HG03108 (cell line): Measurements from ENCODE around the gene APBB2.
"Not testable (repeated sequence)": the region's sequence is repeated elsewhere in the genome, so short reads cannot be mapped to it uniquely, and the experiment has no call there.

Experiments
- ATAC-seq: cut with Tn5 transposase; IDR thresholded peaks from one replicate; pipeline ENCODE4 v1.9.1; 2021; ENCODE audit warnings: moderate library complexity; ENCODE audit not compliant: unreplicated experiment

APBB2 gene

GRCh38 chr4:41069838-41070237, 144.5 kb downstream of the APBB2 start:
- no peak for ATAC-seq

GRCh38 chr4:41069257-41069656, 145.1 kb downstream of the APBB2 start:
- no peak for ATAC-seq

- no peak for ATAC-seq
Measured at GRCh38 chr4:41067369-41067768, 147.0 kb downstream of the APBB2 start.

- ATAC-seq = no peak
Measured at GRCh38 chr4:41066049-41066448, 148.3 kb downstream of the APBB2 start.

- no peak for ATAC-seq
Measured at GRCh38 chr4:41065434-41066006, 148.8 kb downstream of the APBB2 start.

- no peak for ATAC-seq
Measured at GRCh38 chr4:41064953-41065352, 149.4 kb downstream of the APBB2 start.

- no peak for ATAC-seq
Measured at GRCh38 chr4:41061482-41062185, 152.7 kb downstream of the APBB2 start.

GRCh38 chr4:41060352-41061334, 153.7 kb downstream of the APBB2 start:
- no peak for ATAC-seq

- not testable (repeated sequence) for ATAC-seq
Measured at GRCh38 chr4:41059411-41059810, 154.9 kb downstream of the APBB2 start.

GRCh38 chr4:41058426-41058825, 155.9 kb downstream of the APBB2 start:
- no peak for ATAC-seq

- no peak for ATAC-seq
Measured at GRCh38 chr4:41057467-41057866, 156.9 kb downstream of the APBB2 start.

GRCh38 chr4:41052287-41052686, 162.1 kb downstream of the APBB2 start:
- no peak for ATAC-seq

GRCh38 chr4:41050880-41051775, 163.2 kb downstream of the APBB2 start:
- ATAC-seq = no peak

GRCh38 chr4:41050116-41050515, 164.2 kb downstream of the APBB2 start:
- no peak for ATAC-seq

GRCh38 chr4:41049176-41049575, 165.2 kb downstream of the APBB2 start:
- ATAC-seq = not testable (repeated sequence)

GRCh38 chr4:41044791-41045190, 169.6 kb downstream of the APBB2 start:
- no peak for ATAC-seq

- ATAC-seq = no peak
Measured at GRCh38 chr4:41044165-41044564, 170.2 kb downstream of the APBB2 start.

- ATAC-seq = no peak
Measured at GRCh38 chr4:41043465-41043864, 170.9 kb downstream of the APBB2 start.

- ATAC-seq = no peak
Measured at GRCh38 chr4:41041551-41041950, 172.8 kb downstream of the APBB2 start.

- ATAC-seq = no peak
Measured at GRCh38 chr4:41039317-41039716, 175.0 kb downstream of the APBB2 start.

- no peak for ATAC-seq
Measured at GRCh38 chr4:41038304-41038703, 176.0 kb downstream of the APBB2 start.
